ENCODE data around the gene RBM22. TPM values are rescaled to one million over a fixed set of nuclear protein-coding genes. Genes with fewer than 3 reads are reported as not detected.

RBM22 gene
- total RNA-seq, 1 donor from 2014 or later = 36.0 TPM

- peaks cover 23% of the 10 kb centered on the region for H3K36me3 Mint-ChIP-seq (ENCODE audit: low read depth)
- H3K27ac Mint-ChIP-seq (ENCODE audit: unreplicated experiment) = no peak overlapping the region
- H3K9me3 Mint-ChIP-seq (ENCODE audit: low read depth) = no peaks in the 10 kb centered on the region
- no peaks in the 10 kb centered on the region for H3K27me3 Mint-ChIP-seq (ENCODE audit: low read depth)
- no peak for DNase-seq (ENCODE audit: low spot score)
- H3K4me1 Mint-ChIP-seq (ENCODE audit: low read depth) = no peaks in the 10 kb centered on the region
- no peak overlapping the region for H3K4me3 Mint-ChIP-seq (ENCODE audit: unreplicated experiment)
- TF ChIP-seq CTCF (IDR thresholded peaks at IDR 0.05) = no peak
Measured at GRCh38 chr5:150706776-150707390, 6.0 kb upstream of the RBM22 start.

- Mint-ChIP-seq H3K4me1 (ENCODE audit: low read depth) (no peaks in the 10 kb centered on the region), H3K36me3 (ENCODE audit: low read depth) (peaks cover 10% of the 10 kb centered on the region), H3K9me3 (ENCODE audit: low read depth) (no peaks in the 10 kb centered on the region), H3K27ac (ENCODE audit: unreplicated experiment) (no peak overlapping the region), H3K27me3 (ENCODE audit: low read depth) (no peaks in the 10 kb centered on the region), H3K4me3 (ENCODE audit: unreplicated experiment) (no peak overlapping the region)
- DNase-seq (ENCODE audit: low spot score) = no peak
- TF ChIP-seq CTCF (IDR thresholded peaks at IDR 0.05) = no peak
Measured at GRCh38 chr5:150703762-150704161, 2.9 kb upstream of the RBM22 start.

- H3K27ac Mint-ChIP-seq (ENCODE audit: unreplicated experiment) = no peak overlapping the region
- peaks cover 18% of the 10 kb centered on the region for H3K36me3 Mint-ChIP-seq (ENCODE audit: low read depth)
- DNase-seq (ENCODE audit: low spot score) = no peak
- no peak overlapping the region for H3K4me3 Mint-ChIP-seq (ENCODE audit: unreplicated experiment)
- no peak for TF ChIP-seq CTCF (IDR thresholded peaks at IDR 0.05)
- no peaks in the 10 kb centered on the region for H3K9me3 Mint-ChIP-seq (ENCODE audit: low read depth)
- no peaks in the 10 kb centered on the region for H3K27me3 Mint-ChIP-seq (ENCODE audit: low read depth)
- H3K4me1 Mint-ChIP-seq (ENCODE audit: low read depth) = no peaks in the 10 kb centered on the region
Measured at GRCh38 chr5:150700246-150700593, 642 bp downstream of the RBM22 start.

- no peaks in the 10 kb centered on the region for H3K27me3 Mint-ChIP-seq (ENCODE audit: low read depth)
- H3K27ac Mint-ChIP-seq (ENCODE audit: unreplicated experiment) = no peak overlapping the region
- no peak overlapping the region for H3K4me3 Mint-ChIP-seq (ENCODE audit: unreplicated experiment)
- no peak for DNase-seq (ENCODE audit: low spot score)
- peaks cover 62% of the 10 kb centered on the region for H3K36me3 Mint-ChIP-seq (ENCODE audit: low read depth)
- H3K4me1 Mint-ChIP-seq (ENCODE audit: low read depth) = peaks cover 5% of the 10 kb centered on the region
- no peak for TF ChIP-seq CTCF (IDR thresholded peaks at IDR 0.05)
- no peaks in the 10 kb centered on the region for H3K9me3 Mint-ChIP-seq (ENCODE audit: low read depth)
Measured at GRCh38 chr5:150694612-150695011, 6.2 kb downstream of the RBM22 start.

- Mint-ChIP-seq H3K36me3 (ENCODE audit: low read depth) (peaks cover 55% of the 10 kb centered on the region), H3K27me3 (ENCODE audit: low read depth) (no peaks in the 10 kb centered on the region), H3K9me3 (ENCODE audit: low read depth) (no peaks in the 10 kb centered on the region), H3K27ac (ENCODE audit: unreplicated experiment) (no peak overlapping the region), H3K4me3 (ENCODE audit: unreplicated experiment) (no peak overlapping the region), H3K4me1 (ENCODE audit: low read depth) (peaks cover 5% of the 10 kb centered on the region)
- TF ChIP-seq CTCF (IDR thresholded peaks at IDR 0.05) = no peak
- DNase-seq (ENCODE audit: low spot score) = no peak
Measured at GRCh38 chr5:150692276-150692675, 8.6 kb downstream of the RBM22 start.

Measured in chondrocyte (in vitro differentiated cells).